K562 (cell line): ENCODE results near the gene TBC1D1. TPM values are rescaled to one million over a fixed set of nuclear protein-coding genes. Genes with fewer than 3 reads are reported as not detected.
A peak's percentile ranks its signal among the peaks of the same experiment; 100 is the strongest.

Experiments used
- ELF1 ChIP-seq: fragments of 200-800 bp; sonication (Bioruptor generic); IDR thresholded peaks from 2 replicates; pipeline ENCODE4 v1.6.1; 2016; ENCODE audit warnings: missing genetic modification characterization, missing compliant biosample characterization
- ESRRA ChIP-seq: fragments of 450-650 bp; IDR thresholded peaks from 2 replicates; pipeline ENCODE4 v1.6.1; 2014; ENCODE audit warnings: low read depth, mild to moderate bottlenecking, moderate library complexity, borderline replicate concordance
- JUND ChIP-seq, 2 experiments: IDR thresholded peaks; 2 replicates in 1 of 2; 3 replicates in 1 of 2; pipeline ENCODE4 v1.6.1; 2011; ENCODE audit warnings: borderline replicate concordance in 2 of 2, low read depth in 2 of 2, low read length in 2 of 2, improper control_type of control experiment in 1 of 2, missing biosample characterization in 1 of 2, missing genetic modification characterization in 1 of 2, missing genetic modification reagents in 1 of 2
- MEF2D ChIP-seq: conservative IDR thresholded peaks from 2 replicates; pipeline ENCODE4 v1.6.1; 2016; ENCODE audit warnings: low read depth, missing genetic modification characterization, missing compliant biosample characterization
- MXI1 ChIP-seq: IDR thresholded peaks from 2 replicates; pipeline ENCODE4 v1.6.1; 2011; ENCODE audit warnings: low read depth, mild to moderate bottlenecking, improper control_type of control experiment, low read length
- RERE ChIP-seq: sonication (generic); formaldehyde crosslinking; IDR thresholded peaks from 2 replicates; pipeline ENCODE4 v1.8.0; 2023; ENCODE audit warnings: missing genetic modification reagents, mild to moderate bottlenecking, borderline replicate concordance
- ZNF436 ChIP-seq: fragments of 250-450, 450-650 bp; sonication (Bioruptor Pico); formaldehyde crosslinking; IDR thresholded peaks from 2 replicates; pipeline ENCODE4 v1.7.0; 2020; ENCODE audit warnings: mild to moderate bottlenecking
- polyA plus RNA-seq, 8 experiments: library from polyadenylated mRNA; depleted of rRNA in 4 of 8; stranded (reverse) in 5 of 8; unstranded in 3 of 8; fragments of >200 nt; fragmentation: Nextera tagmentation in 2 of 8; fragmentation: Illumina TruSeq in 1 of 8; extraction: Ambion mirVana in 2 of 8; extraction: Trizol in 1 of 8; gene quantifications; 2 replicates each; pipeline versions ENCODE4 v1.2.1 to v1.2.3, GENCODE V29; 2011 to 2014; ENCODE audit warnings: inconsistent platforms in 1 of 8, missing spikeins in 1 of 8
- total RNA-seq, 7 experiments: library from RNA; depleted of rRNA in 6 of 7; stranded (reverse); fragments of >200 nt in 6 of 7; fragmentation: Illumina TruSeq in 2 of 7; extraction: Trizol in 2 of 7; gene quantifications; 2 replicates each; pipeline versions ENCODE4 v1.2.1 to v1.2.3, GENCODE V29; 2011 to 2021; ENCODE audit warnings: low replicate concordance in 1 of 7

Gene TBC1D1
- total and polyA plus RNA-seq, 9 of the 15 experiments (the other 6 are each of a cell fraction or from before 2014, with no cell fraction given), result 0.59 to 14.2 (median 8.8) TPM

GRCh38 chr4:38082424-38083385, 191.8 kb downstream of the TBC1D1 start (continued):
- TF ChIP-seq RERE (CRISPR knock-in tag) (no peak), MXI1 (no peak), JUND (IDR thresholded peaks at IDR 0.05; ENCODE audit: borderline replicate concordance, low read depth, low read length) (no peak), JUND (tag; IDR thresholded peaks at IDR 0.05; ENCODE audit: borderline replicate concordance, low read depth, low read length) (peak; percentile 42; the same call in 1 of the 3 replicates), ELF1 (tag) (peak; percentile 53; the same call in 1 of the 2 replicates), ESRRA (peak; percentile 64; the same call in 1 of the 2 replicates), ZNF436 (CRISPR knock-in tag) (no peak), MEF2D (tag) (peak; percentile 84)
